Measurements from ENCODE around the gene CATSPER3.

CATSPER3 gene

GRCh38 chr5:135012033-135012588, 44.4 kb downstream of the CATSPER3 start:
- DNase-seq, result no peak

- DNase-seq, result no peak
Observed at GRCh38 chr5:135012951-135013391, 45.3 kb downstream of the CATSPER3 start.

- no peak for DNase-seq
Observed at GRCh38 chr5:135013445-135013844, 45.7 kb downstream of the CATSPER3 start.

- no peak for DNase-seq
Observed at GRCh38 chr5:135013947-135014570, 46.4 kb downstream of the CATSPER3 start.

- no peak for DNase-seq
Observed at GRCh38 chr5:135015942-135016341, 48.2 kb downstream of the CATSPER3 start.

GRCh38 chr5:135016861-135017290, 49.2 kb downstream of the CATSPER3 start:
- DNase-seq, result no peak

GRCh38 chr5:135018457-135018856, 50.8 kb downstream of the CATSPER3 start:
- no peak for DNase-seq

GRCh38 chr5:135019314-135019713, 51.6 kb downstream of the CATSPER3 start:
- no peak for DNase-seq

GRCh38 chr5:135020111-135020895, 52.6 kb downstream of the CATSPER3 start:
- DNase-seq, result peak in 1 of 2 experiments; percentile 8

- DNase-seq, result no peak
Observed at GRCh38 chr5:135024956-135025729, 57.4 kb downstream of the CATSPER3 start.

GRCh38 chr5:135025730-135026644, 58.3 kb downstream of the CATSPER3 start:
- no peak for DNase-seq

GRCh38 chr5:135026645-135027265, 59.0 kb downstream of the CATSPER3 start:
- DNase-seq, result no peak

- no peak for DNase-seq
Observed at GRCh38 chr5:135027266-135027696, 59.6 kb downstream of the CATSPER3 start.

GRCh38 chr5:135027697-135028615, 60.2 kb downstream of the CATSPER3 start:
- no peak for DNase-seq

GRCh38 chr5:135028791-135029476, 61.2 kb downstream of the CATSPER3 start:
- DNase-seq, result peak; percentile 38 to 42

GRCh38 chr5:135029477-135030122, 61.9 kb downstream of the CATSPER3 start:
- DNase-seq, result no peak

- DNase-seq, result peak in 1 of 2 experiments; percentile 29
Observed at GRCh38 chr5:135030123-135030955, 62.6 kb downstream of the CATSPER3 start.
